ENCODE data around the gene BRD3.

BRD3 gene

GRCh38 chr9:134054891-134055811 is 12.7 kb downstream of the BRD3 start:
- DNase-seq (ENCODE audit: low read depth), result no peak

- DNase-seq (ENCODE audit: low read depth), result no peak
These were observed 13.7 kb downstream of the BRD3 start for GRCh38 chr9:134053941-134054761.

GRCh38 chr9:134053401-134053871 is 14.4 kb downstream of the BRD3 start:
- no peak for DNase-seq (ENCODE audit: low read depth)

DNA sequence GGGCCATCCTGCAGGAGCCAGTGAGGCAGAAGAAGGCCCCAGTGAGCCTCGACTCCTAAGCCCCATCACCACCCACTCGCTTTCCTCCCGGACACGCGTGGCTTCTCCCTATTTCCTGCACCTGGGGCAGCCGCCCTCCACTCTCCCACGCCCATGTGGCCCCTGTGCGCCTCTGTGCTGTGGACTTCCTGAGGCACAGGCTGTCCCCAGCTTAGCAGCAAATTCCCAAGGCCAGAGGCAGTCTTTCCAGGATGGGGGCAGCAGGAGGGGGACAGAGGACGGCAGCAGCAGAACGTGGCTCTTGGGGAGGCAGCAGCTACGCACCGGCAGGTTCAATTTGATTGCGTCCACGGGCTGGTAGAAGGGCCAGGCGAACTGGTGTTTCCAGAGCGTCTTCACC is 14.9 kb downstream of the BRD3 start:
- DNase-seq (ENCODE audit: low read depth), result no peak

- no peak for DNase-seq (ENCODE audit: low read depth)
These were observed 15.3 kb downstream of the BRD3 start for GRCh38 chr9:134052491-134052890.

DNA sequence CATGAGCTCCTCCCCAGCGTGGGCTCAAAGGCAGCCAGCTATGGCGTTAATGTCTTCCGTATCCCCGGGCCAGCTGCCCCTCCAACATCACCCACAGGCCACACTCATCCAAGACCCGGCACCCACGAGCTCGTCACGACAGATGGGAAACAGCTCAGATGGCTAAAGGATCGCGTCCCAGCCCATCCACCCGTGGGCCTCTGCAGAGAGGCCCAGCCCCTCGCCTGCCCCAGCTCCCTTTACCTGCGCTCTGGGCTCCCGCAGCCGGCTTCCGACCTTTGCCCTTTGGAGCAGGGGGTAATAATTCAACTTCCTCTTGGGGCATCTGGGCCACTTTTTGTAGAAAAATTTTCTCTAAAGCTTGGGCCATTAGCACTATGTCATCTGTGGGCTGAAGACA is 16.5 kb downstream of the BRD3 start:
- no peak for DNase-seq (ENCODE audit: low read depth)

GRCh38 chr9:134050726-134051125 is 17.1 kb downstream of the BRD3 start:
- DNase-seq (ENCODE audit: low read depth), result no peak

GRCh38 chr9:134049772-134050588 is 17.8 kb downstream of the BRD3 start:
- no peak for DNase-seq (ENCODE audit: low read depth)

DNA sequence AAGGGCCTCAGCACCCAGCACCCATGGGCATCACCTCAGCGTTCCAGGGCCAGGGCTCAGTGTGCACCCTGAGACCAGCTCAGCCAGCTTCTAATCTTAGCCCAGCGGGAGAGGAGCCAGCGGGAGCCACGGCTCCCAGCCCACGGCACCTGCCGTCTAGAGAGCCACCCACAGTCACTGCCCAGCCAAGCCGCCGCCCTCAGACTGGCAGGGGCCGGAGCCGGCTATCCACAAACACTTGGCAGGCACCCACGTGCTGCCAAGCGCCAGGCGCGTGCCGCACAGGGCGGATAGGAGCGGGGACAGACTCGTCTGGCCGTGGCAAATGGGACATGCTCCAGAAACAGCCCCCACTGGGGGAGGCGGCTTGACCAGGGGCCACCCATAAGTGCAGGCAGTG is 18.6 kb downstream of the BRD3 start:
- DNase-seq (ENCODE audit: low read depth), result no peak

- no peak for DNase-seq (ENCODE audit: low read depth)
These were observed 19.3 kb downstream of the BRD3 start for GRCh38 chr9:134048582-134048968.

DNA sequence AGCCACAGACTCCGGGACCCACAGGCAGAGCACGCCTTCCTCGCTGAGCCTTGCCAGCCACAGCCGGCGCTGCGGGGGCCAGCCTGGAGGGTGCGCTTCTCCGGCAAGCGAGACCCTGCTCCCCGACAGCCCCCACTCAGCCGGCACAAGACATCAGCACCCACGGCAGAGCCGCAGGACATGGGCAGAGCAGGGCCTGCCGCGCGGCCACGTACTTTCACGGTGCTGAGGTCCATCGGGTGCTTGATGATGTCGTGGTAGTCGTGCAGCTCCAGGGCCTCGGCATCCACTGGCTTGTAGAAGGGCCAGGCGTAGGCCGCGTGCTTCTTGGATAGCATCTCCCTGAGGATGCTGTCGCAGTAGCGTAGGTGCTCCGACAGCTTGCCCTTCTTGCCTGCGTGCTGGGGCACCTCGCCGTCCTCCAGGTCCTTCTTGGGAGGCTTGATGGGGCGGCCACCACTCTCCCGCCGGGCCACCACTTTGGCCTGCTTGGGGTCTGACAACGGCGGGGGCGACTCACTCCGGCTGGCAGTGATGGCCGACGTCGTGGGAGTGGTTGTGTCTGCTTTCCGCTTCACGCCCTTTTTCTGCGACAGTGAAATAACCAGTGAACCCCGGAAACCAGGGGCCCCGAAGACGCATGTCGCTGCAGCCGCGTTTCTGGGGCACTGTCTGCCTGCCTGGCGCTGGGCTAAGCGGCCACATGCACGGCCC is 19.8 kb downstream of the BRD3 start:
- DNase-seq (ENCODE audit: low read depth), result no peak

DNA sequence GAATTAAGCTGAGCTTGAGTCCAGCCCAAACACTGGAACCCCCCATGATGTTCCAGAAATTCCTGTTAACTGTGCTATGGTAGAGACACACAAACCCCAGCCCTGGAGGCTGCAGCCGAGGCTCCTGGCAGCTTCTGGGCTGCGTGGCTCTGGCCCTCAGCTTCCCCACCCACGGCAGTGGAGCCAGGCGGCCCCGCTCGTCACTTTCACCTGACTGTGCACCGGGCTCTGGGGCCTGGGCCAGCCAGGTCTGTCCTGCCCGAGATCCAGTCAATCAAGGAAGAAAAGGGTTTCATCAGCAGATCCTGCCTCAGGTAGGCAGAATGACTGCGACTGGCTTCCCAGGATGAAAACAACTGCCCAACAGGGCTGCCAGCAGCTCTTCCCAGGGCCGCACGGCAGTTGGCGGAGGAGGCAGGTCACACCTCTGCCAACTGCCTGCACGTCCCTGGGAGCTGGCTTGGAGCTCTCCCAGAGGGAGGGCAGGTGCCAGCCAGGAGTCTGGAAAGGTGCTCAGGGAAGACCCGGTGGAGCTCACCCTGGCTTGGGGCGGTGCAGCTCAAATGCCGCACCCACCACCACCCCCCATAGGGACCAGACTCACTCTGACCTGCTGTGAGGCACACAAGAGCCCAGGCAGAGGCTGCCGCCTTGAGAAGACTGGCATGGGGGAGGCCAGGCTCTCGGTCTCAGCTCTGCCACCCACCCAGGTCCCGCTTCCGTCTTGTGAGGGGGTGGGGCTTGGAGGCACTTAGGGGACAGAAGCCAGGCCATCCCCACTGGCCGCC is 20.7 kb downstream of the BRD3 start:
- DNase-seq (ENCODE audit: low read depth), result no peak

GRCh38 chr9:134045841-134046544 is 21.8 kb downstream of the BRD3 start:
- no peak for DNase-seq (ENCODE audit: low read depth)

DNA sequence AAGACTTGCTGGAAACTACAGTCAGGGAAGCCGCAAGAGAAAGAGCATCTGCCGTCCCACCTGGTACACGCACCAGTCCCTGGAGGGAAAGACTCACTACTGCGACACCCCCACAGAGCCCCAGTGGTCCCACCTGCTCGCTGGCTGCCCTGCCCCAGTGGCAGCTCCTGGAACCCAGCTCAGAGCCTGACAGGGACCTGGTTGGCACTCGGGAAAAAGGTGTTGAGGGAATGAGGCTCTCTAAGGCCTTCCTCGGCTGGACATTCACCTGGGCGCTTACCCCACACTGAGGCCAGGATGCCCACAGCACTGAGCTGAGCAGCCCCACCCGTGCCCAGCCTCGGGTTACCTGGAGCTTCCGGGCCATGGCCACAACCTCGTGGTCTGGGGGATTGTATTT is 22.9 kb downstream of the BRD3 start:
- DNase-seq (ENCODE audit: low read depth), result no peak

DNA sequence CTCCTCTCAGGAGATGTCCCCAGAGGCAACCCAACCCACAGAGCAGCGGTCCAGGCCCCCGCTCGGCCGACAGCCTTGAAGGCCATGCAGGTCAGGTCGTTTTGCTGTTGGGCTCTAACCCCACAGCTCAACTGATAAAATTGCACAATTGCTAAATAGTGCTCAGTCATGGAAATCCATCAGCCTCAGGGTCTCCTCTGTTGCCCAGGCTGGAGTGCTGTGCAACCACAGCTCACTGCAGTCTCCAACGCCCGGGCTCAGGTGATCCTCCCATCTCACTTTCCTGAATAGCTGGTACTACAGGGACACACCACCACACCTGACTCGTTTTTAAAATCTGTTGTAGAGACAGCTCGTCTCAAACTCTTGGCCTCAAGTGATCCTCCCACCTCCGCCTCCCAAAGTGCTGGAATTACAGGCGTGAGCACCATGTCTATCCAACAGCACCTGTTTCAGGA is 24.3 kb downstream of the BRD3 start:
- no peak for DNase-seq (ENCODE audit: low read depth)

- DNase-seq (ENCODE audit: low read depth), result no peak
These were observed 26.2 kb downstream of the BRD3 start for GRCh38 chr9:134041649-134041962.

- DNase-seq (ENCODE audit: low read depth), result no peak
These were observed 26.8 kb downstream of the BRD3 start for GRCh38 chr9:134040781-134041648.

DNA sequence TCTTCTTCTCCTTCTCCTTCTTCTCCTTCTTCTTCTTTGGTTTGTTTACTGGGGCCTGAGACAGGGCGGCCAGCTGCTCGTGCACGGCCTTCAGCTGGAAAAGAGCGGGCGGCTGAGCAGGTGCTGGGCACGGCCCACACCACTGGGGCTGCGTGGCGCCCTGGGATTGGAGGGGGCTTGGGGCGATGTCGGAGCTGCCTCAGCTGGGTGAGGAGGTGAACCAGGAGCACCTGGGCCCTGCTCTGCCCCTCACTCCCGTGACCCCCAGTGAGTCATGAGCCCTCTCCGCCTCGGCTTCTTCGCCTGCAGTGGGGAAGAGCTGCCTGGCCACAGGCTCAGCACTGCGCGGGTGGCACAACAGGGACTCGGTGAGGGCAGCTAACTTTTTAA is 27.7 kb downstream of the BRD3 start:
- no peak for DNase-seq (ENCODE audit: low read depth)

Measured in stimulated activated CD8-positive, alpha-beta memory T cell treated with anti-CD3 and anti-CD28 coated beads, Interleukin-15, amount 100 ng/mL, for 24 hours (primary cell).